GM19025 (cell line): ENCODE data around the gene AP2A1.

Source experiments
- ATAC-seq: cut with Tn5 transposase; IDR thresholded peaks from one replicate; pipeline ENCODE4 v1.9.1; 2021; ENCODE audit warnings: mild to moderate bottlenecking, low read depth, moderate library complexity; ENCODE audit not compliant: unreplicated experiment

The AP2A1 gene

GRCh38 chr19:49764341-49764740 lies 2.5 kb upstream of the AP2A1 start:
- ATAC-seq, result no peak

GRCh38 chr19:49766007-49766929 lies 533 bp upstream of the AP2A1 start:
- ATAC-seq, result peak; percentile 92

- no peak for ATAC-seq
Measured at GRCh38 chr19:49767381-49767780, 580 bp downstream of the AP2A1 start.

GRCh38 chr19:49767967-49768581 lies 1.3 kb downstream of the AP2A1 start:
- no peak for ATAC-seq

GRCh38 chr19:49770529-49770928 lies 3.7 kb downstream of the AP2A1 start:
- ATAC-seq, result no peak

- ATAC-seq, result no peak
Measured at GRCh38 chr19:49771674-49772139, 4.9 kb downstream of the AP2A1 start.

GRCh38 chr19:49772850-49773432 lies 6.1 kb downstream of the AP2A1 start:
- ATAC-seq, result no peak

- ATAC-seq, result no peak
Measured at GRCh38 chr19:49773663-49774350, 7.0 kb downstream of the AP2A1 start.

GRCh38 chr19:49774969-49775368 lies 8.2 kb downstream of the AP2A1 start:
- ATAC-seq, result no peak

- no peak for ATAC-seq
Measured at GRCh38 chr19:49775742-49776370, 9.1 kb downstream of the AP2A1 start.

- ATAC-seq, result no peak
Measured at GRCh38 chr19:49776371-49776764, 9.6 kb downstream of the AP2A1 start.

GRCh38 chr19:49779731-49780555 lies 13.1 kb downstream of the AP2A1 start:
- no peak for ATAC-seq

- no peak for ATAC-seq
Measured at GRCh38 chr19:49780861-49781260, 14.1 kb downstream of the AP2A1 start.

GRCh38 chr19:49781394-49781793 lies 14.6 kb downstream of the AP2A1 start:
- no peak for ATAC-seq

- no peak for ATAC-seq
Measured at GRCh38 chr19:49782515-49782914, 15.7 kb downstream of the AP2A1 start.

- ATAC-seq, result no peak
Measured at GRCh38 chr19:49786376-49786820, 19.6 kb downstream of the AP2A1 start.

- ATAC-seq, result no peak
Measured at GRCh38 chr19:49787746-49788145, 20.9 kb downstream of the AP2A1 start.

- ATAC-seq, result no peak
Measured at GRCh38 chr19:49788857-49789256, 22.1 kb downstream of the AP2A1 start.

- ATAC-seq, result no peak
Measured at GRCh38 chr19:49790866-49791265, 24.1 kb downstream of the AP2A1 start.
